Upper lobe of right lung (tissue), 1 donor: Measurements from ENCODE around the gene MPRIP. TPM values are rescaled to one million over a fixed set of nuclear protein-coding genes. Genes with fewer than 3 reads are reported as not detected.
"Not testable (repeated sequence)": the region's sequence is repeated elsewhere in the genome, so short reads cannot be mapped to it uniquely, and the experiment has no call there.

Experiments
- ATAC-seq: fragments of 200-7000 bp; cut with Tn5 transposase; one replicate; pipeline ENCODE4 v1.9.1; 2020; ENCODE audit warnings: mild to moderate bottlenecking, moderate library complexity
- DNase-seq: peaks from one replicate; pipeline ENCODE4 v3.0.0-alpha.2; 2020
- H3K27ac ChIP-seq: fragments of 200-600 bp; one replicate; pipeline ENCODE4 v1.8.0; 2022
- H3K27me3 ChIP-seq: fragments of 200-600 bp; one replicate; pipeline ENCODE4 v1.8.0; 2022; ENCODE audit warnings: mild to moderate bottlenecking
- H3K36me3 ChIP-seq: fragments of 200-600 bp; one replicate; pipeline ENCODE4 v1.8.0; 2022
- H3K4me1 ChIP-seq: fragments of 200-600 bp; one replicate; pipeline ENCODE4 v1.8.0; 2022
- H3K4me3 ChIP-seq: fragments of 200-600 bp; one replicate; pipeline ENCODE4 v1.8.0; 2022; ENCODE audit warnings: mild to moderate bottlenecking
- H3K9me3 ChIP-seq: fragments of 200-600 bp; one replicate; pipeline ENCODE4 v1.8.0; 2022
- intact Hi-C: fragments of 100-400 bp; cut with DNase I; formaldehyde crosslinking; loops from one replicate; pipeline ENCODE4 v1.11.0; 2022
- total RNA-seq: library from RNA; stranded (reverse); fragmentation: NEBNext Ultra II Directional; extraction: Animal tissue kit (Norgen Biotek cat#: 25700); gene quantifications from one replicate; pipeline ENCODE4 v1.2.1, GENCODE V29; 2021
- TF ChIP-seq, protein P1 (sequence below): fragments of 200-600 bp; IDR thresholded peaks from one replicate; pipeline ENCODE4 v1.8.0; 2022; ENCODE audit warnings: antibody characterized with exemption
- donor health status: DM: no; HTN: yes; CAD: no; lungs with severe emphysema.

The MPRIP gene
- total RNA-seq, 1 donor from 2014 or later = 333 TPM

GRCh38 chr17:17154981-17155380, 112.7 kb downstream of the MPRIP start:
- Histone ChIP-seq H3K27ac (no peak overlapping the region), H3K4me3 (no peak overlapping the region), H3K36me3 (peaks cover 97% of the 10 kb centered on the region), H3K27me3 (no peaks in the 10 kb centered on the region), H3K9me3 (no peaks in the 10 kb centered on the region), H3K4me1 (peaks cover 15% of the 10 kb centered on the region)
- intact Hi-C loops = no loop called here
- DNase-seq (no peak), ATAC-seq (no peak)
- TF ChIP-seq, protein P1, sequence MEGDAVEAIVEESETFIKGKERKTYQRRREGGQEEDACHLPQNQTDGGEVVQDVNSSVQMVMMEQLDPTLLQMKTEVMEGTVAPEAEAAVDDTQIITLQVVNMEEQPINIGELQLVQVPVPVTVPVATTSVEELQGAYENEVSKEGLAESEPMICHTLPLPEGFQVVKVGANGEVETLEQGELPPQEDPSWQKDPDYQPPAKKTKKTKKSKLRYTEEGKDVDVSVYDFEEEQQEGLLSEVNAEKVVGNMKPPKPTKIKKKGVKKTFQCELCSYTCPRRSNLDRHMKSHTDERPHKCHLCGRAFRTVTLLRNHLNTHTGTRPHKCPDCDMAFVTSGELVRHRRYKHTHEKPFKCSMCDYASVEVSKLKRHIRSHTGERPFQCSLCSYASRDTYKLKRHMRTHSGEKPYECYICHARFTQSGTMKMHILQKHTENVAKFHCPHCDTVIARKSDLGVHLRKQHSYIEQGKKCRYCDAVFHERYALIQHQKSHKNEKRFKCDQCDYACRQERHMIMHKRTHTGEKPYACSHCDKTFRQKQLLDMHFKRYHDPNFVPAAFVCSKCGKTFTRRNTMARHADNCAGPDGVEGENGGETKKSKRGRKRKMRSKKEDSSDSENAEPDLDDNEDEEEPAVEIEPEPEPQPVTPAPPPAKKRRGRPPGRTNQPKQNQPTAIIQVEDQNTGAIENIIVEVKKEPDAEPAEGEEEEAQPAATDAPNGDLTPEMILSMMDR = no peak

- Histone ChIP-seq H3K36me3 (peaks cover 97% of the 10 kb centered on the region), H3K27me3 (no peaks in the 10 kb centered on the region), H3K4me3 (no peak overlapping the region), H3K9me3 (no peaks in the 10 kb centered on the region), H3K27ac (no peak overlapping the region), H3K4me1 (peaks cover 15% of the 10 kb centered on the region)
- intact Hi-C loops = no loop called here
- ATAC-seq = no peak
- no peak for DNase-seq
- TF ChIP-seq, protein P1 = no peak
Measured at GRCh38 chr17:17155568-17155967, 113.3 kb downstream of the MPRIP start.

DNA sequence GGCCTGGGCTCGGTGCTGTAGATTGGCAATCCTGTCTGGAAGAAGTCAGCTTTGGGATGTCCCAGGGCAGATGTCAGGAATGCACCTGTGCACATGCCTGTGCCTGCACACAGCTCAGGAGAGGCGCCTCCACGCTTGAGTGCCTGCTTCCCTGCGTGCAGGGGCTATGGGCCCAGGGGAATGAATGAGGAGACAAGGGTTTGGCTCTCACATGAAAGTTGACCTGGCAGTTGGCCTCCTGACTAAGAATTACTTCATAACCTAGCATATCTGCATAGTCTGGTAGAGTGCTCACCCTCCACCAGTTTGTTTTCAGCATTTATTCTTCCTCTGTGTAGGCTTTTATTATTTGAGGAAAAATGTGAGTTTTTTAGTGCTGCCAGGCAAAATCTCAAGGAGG, 113.8 kb downstream of the MPRIP start:
- no peak for DNase-seq
- H3K36me3 ChIP-seq = peaks cover 97% of the 10 kb centered on the region
- no peaks in the 10 kb centered on the region for H3K27me3 ChIP-seq

DNA sequence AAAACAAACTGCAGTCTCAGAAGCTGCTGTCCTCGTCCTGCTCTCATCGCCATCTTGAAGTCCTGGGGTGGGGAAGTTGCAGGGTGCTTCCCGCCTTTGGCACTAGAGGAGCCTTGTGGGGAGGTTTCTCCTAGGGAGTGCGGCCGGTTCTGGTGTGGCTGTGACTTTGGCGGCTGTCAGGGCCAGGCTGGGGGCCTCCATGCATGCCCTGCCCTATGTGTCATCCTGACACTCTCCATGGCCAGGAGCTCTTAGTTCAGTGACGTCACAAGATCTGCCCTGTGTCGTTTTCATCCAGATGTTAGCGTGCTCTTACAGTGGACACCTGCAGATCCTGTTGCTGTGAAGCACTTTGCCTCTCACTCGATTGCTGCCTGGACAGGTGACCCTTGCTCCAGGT, 114.3 kb downstream of the MPRIP start:
- ATAC-seq = no peak
- H3K27ac ChIP-seq = no peak overlapping the region
- DNase-seq = no peak
- H3K36me3 ChIP-seq = peaks cover 97% of the 10 kb centered on the region
- TF ChIP-seq, protein P1 = no peak
- intact Hi-C loops = no loop called here
- H3K9me3 ChIP-seq = no peaks in the 10 kb centered on the region
- no peaks in the 10 kb centered on the region for H3K27me3 ChIP-seq
- H3K4me1 ChIP-seq = peaks cover 12% of the 10 kb centered on the region
- no peak overlapping the region for H3K4me3 ChIP-seq

More for the DNA sequence above, 113.8 kb downstream of the MPRIP start:
- intact Hi-C loops = no loop called here
- Histone ChIP-seq H3K9me3 (no peaks in the 10 kb centered on the region), H3K4me1 (peaks cover 15% of the 10 kb centered on the region), H3K27ac (no peak overlapping the region), H3K4me3 (no peak overlapping the region)
- ATAC-seq = no peak
- TF ChIP-seq, protein P1 = no peak

GRCh38 chr17:17157041-17157440, 114.8 kb downstream of the MPRIP start:
- Histone ChIP-seq H3K9me3 (no peaks in the 10 kb centered on the region), H3K4me3 (no peak overlapping the region), H3K27ac (no peak overlapping the region), H3K36me3 (peaks cover 97% of the 10 kb centered on the region), H3K27me3 (no peaks in the 10 kb centered on the region), H3K4me1 (peaks cover 8% of the 10 kb centered on the region)
- intact Hi-C loops = no loop called here
- DNase-seq (no peak), ATAC-seq (no peak)
- TF ChIP-seq, protein P1 = no peak

GRCh38 chr17:17158506-17158905, 116.2 kb downstream of the MPRIP start:
- H3K27ac ChIP-seq, H3K27me3 ChIP-seq, intact Hi-C loops, H3K4me3 ChIP-seq, H3K9me3 ChIP-seq, ATAC-seq, H3K4me1 ChIP-seq, DNase-seq: not testable (repeated sequence)
- peaks cover 98% of the 10 kb centered on the region for H3K36me3 ChIP-seq
